ENCODE results near the gene PHF3. TPM values are rescaled to one million over a fixed set of nuclear protein-coding genes. Genes with fewer than 3 reads are reported as not detected.

PHF3 gene
- total RNA-seq, 1 donor from 2014 or later = 56.7 TPM

DNA sequence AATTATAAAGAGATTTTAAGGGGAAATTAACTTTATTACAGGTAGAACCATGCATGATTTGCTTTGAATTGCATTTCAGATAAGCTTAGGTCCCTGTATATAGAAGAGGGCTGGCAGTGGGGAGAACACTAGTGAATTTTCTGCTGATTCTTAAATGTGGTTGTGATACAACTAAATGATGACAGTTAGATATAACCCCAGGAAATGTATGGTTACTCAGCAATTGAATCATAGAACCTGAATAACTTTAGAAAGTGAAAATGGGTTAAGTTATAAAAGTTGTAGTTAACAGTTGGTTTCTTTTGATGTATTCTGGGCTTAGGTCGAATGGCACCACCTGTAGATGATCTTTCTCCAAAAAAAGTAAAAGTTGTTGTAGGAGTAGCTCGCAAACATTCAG lies 70.1 kb downstream of the PHF3 start:
- ChIA-PET POLR2A (no interaction called here), CTCF (no interaction called here)
- no peak for DNase-seq
- Mint-ChIP-seq H3K36me3 (ENCODE audit: low read depth) (peaks cover 79% of the 10 kb centered on the region), H3K9me3 (no peaks in the 10 kb centered on the region), H3K27ac (no peak overlapping the region), H3K27me3 (no peaks in the 10 kb centered on the region), H3K4me1 (no peaks in the 10 kb centered on the region), H3K4me3 (no peak overlapping the region)
- ATAC-seq (ENCODE audit: low read depth) = no peak
- intact Hi-C loops (cut with micrococcal nuclease) = no loop called here
- TF ChIP-seq, protein P1, sequence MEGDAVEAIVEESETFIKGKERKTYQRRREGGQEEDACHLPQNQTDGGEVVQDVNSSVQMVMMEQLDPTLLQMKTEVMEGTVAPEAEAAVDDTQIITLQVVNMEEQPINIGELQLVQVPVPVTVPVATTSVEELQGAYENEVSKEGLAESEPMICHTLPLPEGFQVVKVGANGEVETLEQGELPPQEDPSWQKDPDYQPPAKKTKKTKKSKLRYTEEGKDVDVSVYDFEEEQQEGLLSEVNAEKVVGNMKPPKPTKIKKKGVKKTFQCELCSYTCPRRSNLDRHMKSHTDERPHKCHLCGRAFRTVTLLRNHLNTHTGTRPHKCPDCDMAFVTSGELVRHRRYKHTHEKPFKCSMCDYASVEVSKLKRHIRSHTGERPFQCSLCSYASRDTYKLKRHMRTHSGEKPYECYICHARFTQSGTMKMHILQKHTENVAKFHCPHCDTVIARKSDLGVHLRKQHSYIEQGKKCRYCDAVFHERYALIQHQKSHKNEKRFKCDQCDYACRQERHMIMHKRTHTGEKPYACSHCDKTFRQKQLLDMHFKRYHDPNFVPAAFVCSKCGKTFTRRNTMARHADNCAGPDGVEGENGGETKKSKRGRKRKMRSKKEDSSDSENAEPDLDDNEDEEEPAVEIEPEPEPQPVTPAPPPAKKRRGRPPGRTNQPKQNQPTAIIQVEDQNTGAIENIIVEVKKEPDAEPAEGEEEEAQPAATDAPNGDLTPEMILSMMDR (IDR thresholded peaks at IDR 0.05) = no peak

DNA sequence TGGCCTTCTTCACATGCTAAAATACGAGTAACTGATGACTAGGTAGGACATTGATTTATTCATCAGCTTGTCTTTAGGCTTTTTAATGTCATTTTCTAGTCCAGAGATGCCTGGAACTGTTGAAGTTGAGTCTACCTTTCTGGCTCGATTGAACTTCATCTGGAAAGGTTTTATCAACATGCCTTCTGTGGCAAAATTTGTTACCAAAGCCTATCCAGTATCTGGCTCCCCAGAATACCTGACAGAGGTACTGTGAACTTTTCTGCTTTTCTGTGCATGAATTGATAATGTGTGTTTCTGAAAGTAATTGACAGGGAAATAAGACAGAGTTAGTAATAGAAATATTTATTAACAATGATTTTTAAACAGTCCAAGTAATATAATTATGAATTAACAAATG lies 71.0 kb downstream of the PHF3 start:
- DNase-seq = no peak
- intact Hi-C loops (cut with micrococcal nuclease) = no loop called here
- TF ChIP-seq, protein P1 (IDR thresholded peaks at IDR 0.05) = no peak
- H3K9me3 Mint-ChIP-seq = no peaks in the 10 kb centered on the region
- ATAC-seq (ENCODE audit: low read depth) = no peak
- H3K4me3 Mint-ChIP-seq = no peak overlapping the region
- ChIA-PET CTCF (no interaction called here), POLR2A (no interaction called here)
- peaks cover 80% of the 10 kb centered on the region for H3K36me3 Mint-ChIP-seq (ENCODE audit: low read depth)
- no peak overlapping the region for H3K27ac Mint-ChIP-seq
- no peaks in the 10 kb centered on the region for H3K4me1 Mint-ChIP-seq
- no peaks in the 10 kb centered on the region for H3K27me3 Mint-ChIP-seq

DNA sequence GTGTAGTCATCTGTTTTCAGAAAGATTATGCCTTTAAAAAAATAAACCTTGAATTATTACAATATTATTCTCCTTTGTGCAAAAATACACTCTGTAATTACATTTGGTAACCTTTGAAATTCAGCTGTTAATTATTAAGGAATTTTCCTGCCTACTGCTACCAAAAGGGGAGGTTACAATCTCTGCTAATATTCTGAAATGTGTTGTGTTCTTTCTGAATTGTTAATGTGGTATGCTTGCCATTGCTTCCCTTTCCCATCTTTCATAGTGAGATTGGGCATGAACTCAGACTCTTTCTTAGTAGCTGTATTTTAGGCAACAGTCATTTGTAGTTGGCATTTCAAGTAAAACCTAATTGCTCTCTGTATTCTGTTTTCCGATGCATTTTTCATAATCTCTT lies 73.0 kb downstream of the PHF3 start:
- H3K4me3 Mint-ChIP-seq = no peak overlapping the region
- ATAC-seq (ENCODE audit: low read depth) (no peak), DNase-seq (no peak)
- TF ChIP-seq, protein P1 (IDR thresholded peaks at IDR 0.05) = no peak
- POLR2A ChIA-PET = no interaction called here
- intact Hi-C loops (cut with micrococcal nuclease) = no loop called here
- CTCF ChIA-PET = no interaction called here
- H3K27me3 Mint-ChIP-seq = no peaks in the 10 kb centered on the region
- peaks cover 81% of the 10 kb centered on the region for H3K36me3 Mint-ChIP-seq (ENCODE audit: low read depth)
- H3K27ac Mint-ChIP-seq = no peak overlapping the region
- no peaks in the 10 kb centered on the region for H3K4me1 Mint-ChIP-seq
- H3K9me3 Mint-ChIP-seq = no peaks in the 10 kb centered on the region

DNA sequence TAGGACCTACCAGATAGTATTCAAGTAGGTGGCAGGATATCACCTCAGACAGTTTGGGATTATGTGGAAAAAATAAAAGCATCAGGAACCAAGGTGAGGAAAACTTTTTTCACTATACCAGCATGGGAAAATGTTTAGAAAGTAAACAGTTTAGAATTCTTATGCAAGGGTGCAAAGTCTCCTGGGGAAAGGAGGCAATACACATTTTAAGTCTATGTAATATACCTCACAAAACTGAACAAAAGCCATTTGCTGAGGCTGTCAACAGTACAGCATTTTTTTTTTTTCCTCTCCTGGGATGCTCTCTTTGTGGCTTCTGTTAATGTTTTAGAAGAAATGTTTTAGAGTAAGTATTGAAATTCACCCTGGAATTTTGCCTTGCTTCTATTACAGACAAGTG lies 73.5 kb downstream of the PHF3 start:
- Mint-ChIP-seq H3K4me3 (no peak overlapping the region), H3K27ac (no peak overlapping the region), H3K36me3 (ENCODE audit: low read depth) (peaks cover 79% of the 10 kb centered on the region), H3K4me1 (no peaks in the 10 kb centered on the region), H3K9me3 (no peaks in the 10 kb centered on the region), H3K27me3 (no peaks in the 10 kb centered on the region)
- intact Hi-C loops (cut with micrococcal nuclease) = no loop called here
- no peak for ATAC-seq (ENCODE audit: low read depth)
- POLR2A ChIA-PET = no interaction called here
- TF ChIP-seq, protein P1 (IDR thresholded peaks at IDR 0.05) = no peak
- no peak for DNase-seq
- CTCF ChIA-PET = no interaction called here

DNA sequence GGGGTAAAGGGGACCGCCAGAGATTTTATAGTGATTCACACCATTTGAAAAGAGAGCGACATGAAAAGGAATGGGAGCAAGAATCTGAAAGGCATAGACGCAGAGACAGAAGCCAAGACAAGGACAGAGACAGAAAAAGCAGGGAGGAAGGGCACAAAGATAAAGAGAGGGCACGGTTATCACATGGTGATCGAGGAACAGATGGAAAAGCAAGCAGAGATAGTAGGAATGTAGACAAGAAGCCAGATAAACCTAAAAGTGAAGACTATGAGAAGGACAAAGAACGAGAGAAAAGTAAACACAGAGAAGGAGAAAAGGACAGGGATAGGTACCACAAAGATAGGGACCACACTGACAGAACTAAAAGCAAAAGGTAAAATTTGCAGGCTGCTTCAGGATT lies 77.7 kb downstream of the PHF3 start:
- TF ChIP-seq, protein P1 (IDR thresholded peaks at IDR 0.05) = no peak
- Mint-ChIP-seq H3K36me3 (ENCODE audit: low read depth) (peaks cover 52% of the 10 kb centered on the region), H3K9me3 (no peaks in the 10 kb centered on the region), H3K27ac (no peak overlapping the region), H3K4me3 (no peak overlapping the region), H3K4me1 (no peaks in the 10 kb centered on the region), H3K27me3 (no peaks in the 10 kb centered on the region)
- DNase-seq = no peak
- CTCF ChIA-PET = no interaction called here
- POLR2A ChIA-PET = no interaction called here
- intact Hi-C loops (cut with micrococcal nuclease) = no loop called here
- no peak for ATAC-seq (ENCODE audit: low read depth)

All from activated B cell treated with CpG ODN at 0.5 μM for 24 hours (primary cell).